Kidney epithelial cell (primary cell): ENCODE measurements around the gene TP53INP2. TPM values are rescaled to one million over a fixed set of nuclear protein-coding genes. Genes with fewer than 3 reads are reported as not detected.

ENCODE experiments used
- DNase-seq: peaks from one replicate; pipeline ENCODE4 v3.0.0-alpha.2; 2010; ENCODE audit warnings: low read depth
- H3K27me3 ChIP-seq: 2 replicates; pipeline ENCODE4 v1.6.0; 2011; ENCODE audit warnings: low read length; ENCODE audit not compliant: control insufficient read depth, insufficient read depth
- H3K36me3 ChIP-seq: 2 replicates; pipeline ENCODE4 v1.5.1; 2011; ENCODE audit warnings: low read length; ENCODE audit not compliant: control insufficient read depth, insufficient read depth
- H3K4me3 ChIP-seq: 2 replicates; pipeline ENCODE4 v1.5.1; 2011; ENCODE audit warnings: low read depth, mild to moderate bottlenecking, control low read depth, low read length
- total RNA-seq: library from RNA; depleted of rRNA; stranded (reverse); fragments of >200 nt; gene quantifications from 2 replicates; pipeline ENCODE4 v1.2.3, GENCODE V29; 2015
- TF ChIP-seq, protein P1 (sequence below): IDR thresholded peaks from 2 replicates; pipeline ENCODE4 v1.5.1; 2011; ENCODE audit warnings: mild to moderate bottlenecking, moderate library complexity, low read length, control low read depth, inconsistent platforms; ENCODE audit not compliant: insufficient read depth, poor library complexity, severe bottlenecking

Gene TP53INP2
- total RNA-seq, 1 donor from 2014 or later, result 15.0 TPM

DNA sequence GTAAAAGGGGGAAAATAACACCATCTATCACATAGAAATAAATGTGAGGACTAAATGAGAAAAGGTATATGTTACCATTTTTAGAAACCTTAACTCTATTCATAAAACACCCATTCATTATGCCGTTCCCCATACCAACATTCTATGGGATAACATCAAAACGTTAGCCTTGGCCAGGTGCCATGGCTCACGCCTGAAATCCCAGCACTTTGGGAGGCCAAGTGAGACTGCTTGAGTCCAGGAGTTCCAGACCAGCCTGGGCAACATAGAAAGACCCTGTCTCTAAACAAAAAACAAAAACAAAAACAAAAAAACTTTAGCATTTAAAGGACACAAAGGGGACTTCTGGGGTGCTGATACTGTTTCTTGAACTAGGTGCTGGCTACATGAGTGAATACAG is 28.6 kb upstream of the TP53INP2 start:
- Histone ChIP-seq H3K27me3 (no peaks in the 10 kb centered on the region), H3K4me3 (no peak overlapping the region), H3K36me3 (no peaks in the 10 kb centered on the region)
- DNase-seq, result no peak
- TF ChIP-seq, protein P1, sequence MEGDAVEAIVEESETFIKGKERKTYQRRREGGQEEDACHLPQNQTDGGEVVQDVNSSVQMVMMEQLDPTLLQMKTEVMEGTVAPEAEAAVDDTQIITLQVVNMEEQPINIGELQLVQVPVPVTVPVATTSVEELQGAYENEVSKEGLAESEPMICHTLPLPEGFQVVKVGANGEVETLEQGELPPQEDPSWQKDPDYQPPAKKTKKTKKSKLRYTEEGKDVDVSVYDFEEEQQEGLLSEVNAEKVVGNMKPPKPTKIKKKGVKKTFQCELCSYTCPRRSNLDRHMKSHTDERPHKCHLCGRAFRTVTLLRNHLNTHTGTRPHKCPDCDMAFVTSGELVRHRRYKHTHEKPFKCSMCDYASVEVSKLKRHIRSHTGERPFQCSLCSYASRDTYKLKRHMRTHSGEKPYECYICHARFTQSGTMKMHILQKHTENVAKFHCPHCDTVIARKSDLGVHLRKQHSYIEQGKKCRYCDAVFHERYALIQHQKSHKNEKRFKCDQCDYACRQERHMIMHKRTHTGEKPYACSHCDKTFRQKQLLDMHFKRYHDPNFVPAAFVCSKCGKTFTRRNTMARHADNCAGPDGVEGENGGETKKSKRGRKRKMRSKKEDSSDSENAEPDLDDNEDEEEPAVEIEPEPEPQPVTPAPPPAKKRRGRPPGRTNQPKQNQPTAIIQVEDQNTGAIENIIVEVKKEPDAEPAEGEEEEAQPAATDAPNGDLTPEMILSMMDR, result no peak

DNA sequence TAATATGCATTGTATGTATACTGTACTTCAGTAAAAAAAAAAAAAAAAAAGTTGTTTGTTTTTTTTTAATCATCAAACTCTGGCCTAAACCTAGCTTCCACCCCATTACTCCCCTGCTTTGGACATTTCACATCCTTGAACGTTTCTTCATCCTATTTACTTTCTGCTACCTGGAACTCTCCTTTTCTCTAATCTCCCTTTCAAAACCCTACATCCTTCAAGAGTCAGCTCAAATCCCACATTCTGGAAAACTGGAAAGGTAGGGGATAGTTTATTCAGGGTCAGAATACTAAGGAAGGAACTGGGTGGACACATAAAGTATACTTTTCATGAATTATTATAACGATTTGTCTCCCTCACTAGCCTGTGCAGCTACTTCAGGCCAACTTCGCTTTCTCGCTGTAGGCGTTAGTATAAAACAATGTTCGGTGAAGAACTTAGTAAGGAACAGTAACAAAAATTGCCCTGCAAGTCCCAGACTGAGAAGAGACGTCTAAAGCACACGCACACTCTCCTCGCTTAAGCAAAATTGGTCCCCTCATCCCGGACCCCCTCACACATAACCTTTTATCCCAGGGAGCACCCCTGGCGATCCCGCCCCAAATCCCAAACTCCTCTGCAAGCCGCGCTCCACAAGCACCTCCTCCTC is 28.0 kb upstream of the TP53INP2 start:
- TF ChIP-seq, protein P1, result no peak
- no peaks in the 10 kb centered on the region for H3K27me3 ChIP-seq
- H3K36me3 ChIP-seq, result no peaks in the 10 kb centered on the region
- DNase-seq, result no peak
- peak overlapping the region; percentile 87 for H3K4me3 ChIP-seq

DNA sequence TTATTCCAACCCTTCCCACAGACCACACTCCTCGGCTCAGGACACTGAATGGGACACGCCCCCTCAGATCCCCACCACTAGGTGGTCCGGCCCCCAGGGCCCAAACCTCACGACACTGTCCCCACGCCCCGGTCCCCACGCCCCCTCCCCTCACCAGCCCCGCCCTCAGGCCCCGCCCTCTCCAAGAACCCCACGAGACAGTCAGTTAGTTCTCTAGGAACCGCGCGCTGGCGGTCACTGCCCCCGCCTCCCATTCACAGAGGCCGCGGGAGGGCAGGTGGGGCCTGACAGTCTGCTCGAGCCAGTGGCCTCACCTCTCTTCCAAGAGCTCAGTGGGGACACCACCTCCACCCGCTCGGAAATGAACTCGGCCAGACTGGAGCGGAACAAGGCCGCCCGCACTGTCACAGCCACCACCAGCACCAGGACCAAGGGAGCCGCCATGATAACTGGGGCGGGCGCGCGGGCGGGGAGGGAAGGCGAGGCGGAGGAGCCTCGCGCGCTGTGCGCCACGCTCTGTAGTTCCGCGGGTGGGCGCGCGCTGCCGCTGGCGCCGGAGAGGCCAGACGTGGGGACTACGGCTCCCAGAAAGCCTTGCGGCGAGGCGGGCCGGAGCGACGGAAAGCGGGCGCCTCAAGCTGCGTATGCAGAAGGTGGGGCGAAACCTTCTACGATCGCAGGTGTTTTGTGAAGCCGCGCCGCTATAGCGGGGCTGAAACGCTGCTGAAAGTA is 27.3 kb upstream of the TP53INP2 start, which contains the start of gene PIGU:
Gene PIGU (minus strand): TSS at position 451 of the 732 bp plus-strand sequence. CDS start 7 bp downstream, at position 444.
- H3K27me3 ChIP-seq, result no peaks in the 10 kb centered on the region
- no peaks in the 10 kb centered on the region for H3K36me3 ChIP-seq
- DNase-seq, result peak; percentile 80
- TF ChIP-seq, protein P1, result no peak
- H3K4me3 ChIP-seq, result peak within 1 kb of the TSS; percentile 87

DNA sequence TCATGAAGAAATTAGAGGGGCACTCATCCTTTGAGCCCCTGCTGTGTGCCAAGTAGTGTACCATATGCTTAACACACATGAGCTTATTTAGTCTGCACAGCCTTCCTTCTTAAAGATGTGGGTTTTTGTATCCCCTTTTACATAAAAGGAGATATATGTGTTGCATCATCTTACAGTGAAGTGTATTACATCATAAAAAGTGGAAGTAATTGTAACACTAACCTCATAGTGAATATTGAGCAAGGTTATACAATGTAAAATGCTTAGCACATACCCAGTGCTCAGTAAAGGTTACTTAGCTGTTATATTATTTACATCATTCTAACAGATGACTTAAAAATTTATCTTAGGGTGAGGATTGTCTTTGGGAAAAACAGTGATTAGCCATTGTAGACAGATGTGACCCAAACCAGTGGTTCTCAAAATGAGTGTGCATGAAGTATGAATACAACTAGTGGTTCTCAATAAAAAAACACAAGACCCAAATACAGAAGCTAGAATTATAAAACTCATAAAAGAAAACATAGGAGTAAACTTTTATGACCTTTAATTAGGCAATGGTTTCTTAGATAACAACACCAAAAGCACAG is 23.5 kb upstream of the TP53INP2 start:
- Histone ChIP-seq H3K27me3 (no peaks in the 10 kb centered on the region), H3K4me3 (no peak overlapping the region), H3K36me3 (no peaks in the 10 kb centered on the region)
- TF ChIP-seq, protein P1, result no peak
- DNase-seq, result no peak

DNA sequence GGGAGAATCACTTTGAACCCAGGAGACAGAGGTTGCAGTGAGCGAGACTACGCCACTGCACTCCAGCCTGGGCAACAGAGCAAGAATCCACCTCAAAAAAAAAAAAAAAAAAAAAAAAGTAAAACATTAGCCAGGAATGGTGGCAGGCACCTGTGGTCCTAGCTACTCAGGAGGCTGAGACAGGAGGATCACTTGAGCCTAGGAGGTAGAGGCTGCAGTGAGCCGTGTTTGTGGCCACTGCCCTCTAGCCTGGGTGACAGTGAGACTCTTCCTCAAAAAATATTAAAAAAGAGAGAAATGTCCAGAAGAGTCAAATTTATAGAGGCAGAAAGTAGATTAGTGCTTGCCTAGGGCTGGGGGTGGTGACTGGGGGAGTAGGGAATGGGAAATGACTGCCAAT is 20.5 kb upstream of the TP53INP2 start:
- Histone ChIP-seq H3K27me3 (no peaks in the 10 kb centered on the region), H3K4me3 (no peak overlapping the region), H3K36me3 (no peaks in the 10 kb centered on the region)
- no peak for DNase-seq
- TF ChIP-seq, protein P1, result no peak
